SJCRH30 (cell line): ENCODE measurements around the gene AKNA. TPM values are rescaled to one million over a fixed set of nuclear protein-coding genes. Genes with fewer than 3 reads are reported as not detected.

Experiments
- DNase-seq, 2 experiments: peaks; one replicate each; pipeline ENCODE4 v3.0.0-alpha.2; 2015 to 2020
- H3K27ac ChIP-seq: fragments of 250-450 bp; sonication (Bioruptor Pico); 2 replicates; pipeline ENCODE4 v1.5.1; 2020; ENCODE audit warnings: mild to moderate bottlenecking, moderate library complexity
- H3K27me3 ChIP-seq: fragments of 250-450 bp; sonication (Bioruptor Pico); 2 replicates; pipeline ENCODE4 v1.5.1; 2020; ENCODE audit warnings: mild to moderate bottlenecking, moderate library complexity
- H3K36me3 ChIP-seq: fragments of 250-450 bp; sonication (Bioruptor Pico); 2 replicates; pipeline ENCODE4 v1.5.1; 2020; ENCODE audit warnings: mild to moderate bottlenecking, moderate library complexity
- H3K4me1 ChIP-seq: fragments of 250-450 bp; sonication (Bioruptor Pico); 2 replicates; pipeline ENCODE4 v1.5.1; 2020; ENCODE audit warnings: mild to moderate bottlenecking, moderate library complexity
- H3K4me3 ChIP-seq: fragments of 250-450 bp; sonication (Bioruptor Pico); 2 replicates; pipeline ENCODE4 v1.5.1; 2020; ENCODE audit warnings: mild to moderate bottlenecking, moderate library complexity
- H3K9me3 ChIP-seq: fragments of 250-450 bp; sonication (Bioruptor Pico); replicated peaks from 2 replicates; pipeline ENCODE4 v1.5.1; 2020; ENCODE audit warnings: mild to moderate bottlenecking, moderate library complexity
- total RNA-seq: library from RNA; depleted of rRNA; stranded (reverse); fragments of >200 nt; shearing (Covaris generic); gene quantifications from 2 replicates; pipeline ENCODE4 v1.2.3, GENCODE V29; 2014

AKNA gene
- total RNA-seq, 1 experiment from 2014 or later, result 3.1 TPM

- Histone ChIP-seq H3K27ac (no peak overlapping the region), H3K4me1 (peaks cover 9% of the 10 kb centered on the region; the same call in 1 of the 2 replicates), H3K36me3 (no peaks in the 10 kb centered on the region), H3K4me3 (no peak overlapping the region), H3K9me3 (no peaks in the 10 kb centered on the region), H3K27me3 (no peaks in the 10 kb centered on the region)
- no peak for DNase-seq
Measured at GRCh38 chr9:114408645-114409044, 20.9 kb upstream of the AKNA start.

- Histone ChIP-seq H3K27ac (no peak overlapping the region), H3K27me3 (no peaks in the 10 kb centered on the region), H3K4me1 (peaks cover 9% of the 10 kb centered on the region; the same call in 1 of the 2 replicates), H3K4me3 (no peak overlapping the region), H3K9me3 (no peaks in the 10 kb centered on the region), H3K36me3 (no peaks in the 10 kb centered on the region)
- no peak for DNase-seq
Measured at GRCh38 chr9:114407889-114408288, 20.1 kb upstream of the AKNA start.

GRCh38 chr9:114406441-114406840, 18.7 kb upstream of the AKNA start:
- Histone ChIP-seq H3K4me1 (peaks cover 9% of the 10 kb centered on the region; the same call in 1 of the 2 replicates), H3K36me3 (no peaks in the 10 kb centered on the region), H3K4me3 (no peak overlapping the region), H3K27ac (no peak overlapping the region), H3K27me3 (no peaks in the 10 kb centered on the region), H3K9me3 (no peaks in the 10 kb centered on the region)
- DNase-seq, result no peak

GRCh38 chr9:114405294-114406034, 17.7 kb upstream of the AKNA start:
- Histone ChIP-seq H3K27ac (no peak overlapping the region), H3K4me3 (no peak overlapping the region), H3K27me3 (no peaks in the 10 kb centered on the region), H3K36me3 (no peaks in the 10 kb centered on the region), H3K9me3 (no peaks in the 10 kb centered on the region), H3K4me1 (peaks cover 9% of the 10 kb centered on the region; the same call in 1 of the 2 replicates)
- peak; percentile 78 to 93 for DNase-seq

- Histone ChIP-seq H3K4me3 (no peak overlapping the region), H3K27me3 (no peaks in the 10 kb centered on the region), H3K9me3 (no peaks in the 10 kb centered on the region), H3K36me3 (no peaks in the 10 kb centered on the region), H3K4me1 (peaks cover 4% of the 10 kb centered on the region; the same call in 1 of the 2 replicates), H3K27ac (no peak overlapping the region)
- no peak for DNase-seq
Measured at GRCh38 chr9:114404531-114404930, 16.7 kb upstream of the AKNA start.

- no peak overlapping the region for H3K4me3 ChIP-seq
- H3K9me3 ChIP-seq, result no peaks in the 10 kb centered on the region
- no peaks in the 10 kb centered on the region for H3K36me3 ChIP-seq
Measured at GRCh38 chr9:114403153-114403756, 15.5 kb upstream of the AKNA start.

GRCh38 chr9:114401344-114401743, 13.6 kb upstream of the AKNA start:
- Histone ChIP-seq H3K9me3 (no peaks in the 10 kb centered on the region), H3K4me3 (no peak overlapping the region), H3K36me3 (no peaks in the 10 kb centered on the region), H3K4me1 (peaks cover 5% of the 10 kb centered on the region; the same call in 1 of the 2 replicates), H3K27ac (no peak overlapping the region), H3K27me3 (no peaks in the 10 kb centered on the region)
- no peak for DNase-seq

More at GRCh38 chr9:114403153-114403756, 15.5 kb upstream of the AKNA start:
- no peak for DNase-seq
- no peak overlapping the region for H3K27ac ChIP-seq
- H3K4me1 ChIP-seq, result no peaks in the 10 kb centered on the region
- no peaks in the 10 kb centered on the region for H3K27me3 ChIP-seq

- DNase-seq, result no peak
- H3K27ac ChIP-seq, result no peak overlapping the region
- no peaks in the 10 kb centered on the region for H3K27me3 ChIP-seq
- H3K36me3 ChIP-seq, result no peaks in the 10 kb centered on the region
- H3K4me3 ChIP-seq, result no peak overlapping the region
- H3K4me1 ChIP-seq, result peaks cover 5% of the 10 kb centered on the region; the same call in 1 of the 2 replicates
- no peaks in the 10 kb centered on the region for H3K9me3 ChIP-seq
Measured at GRCh38 chr9:114400772-114401171, 13.0 kb upstream of the AKNA start.

GRCh38 chr9:114400219-114400618, 12.4 kb upstream of the AKNA start:
- Histone ChIP-seq H3K36me3 (no peaks in the 10 kb centered on the region), H3K27ac (no peak overlapping the region), H3K9me3 (no peaks in the 10 kb centered on the region), H3K27me3 (no peaks in the 10 kb centered on the region), H3K4me1 (peaks cover 5% of the 10 kb centered on the region; the same call in 1 of the 2 replicates), H3K4me3 (no peak overlapping the region)
- no peak for DNase-seq

GRCh38 chr9:114399381-114399780, 11.6 kb upstream of the AKNA start:
- peaks cover 5% of the 10 kb centered on the region; the same call in 1 of the 2 replicates for H3K4me1 ChIP-seq
- no peak overlapping the region for H3K4me3 ChIP-seq

GRCh38 chr9:114397848-114398605, 10.2 kb upstream of the AKNA start:
- peak overlapping the region; percentile 60 for H3K4me3 ChIP-seq
- H3K9me3 ChIP-seq, result no peaks in the 10 kb centered on the region
- H3K27ac ChIP-seq, result no peak overlapping the region
- H3K27me3 ChIP-seq, result no peaks in the 10 kb centered on the region
- no peaks in the 10 kb centered on the region for H3K36me3 ChIP-seq
- DNase-seq, result peak; percentile 96 to 97
- peaks cover 5% of the 10 kb centered on the region; the same call in 1 of the 2 replicates for H3K4me1 ChIP-seq

More at GRCh38 chr9:114399381-114399780, 11.6 kb upstream of the AKNA start:
- no peak for DNase-seq
- Histone ChIP-seq H3K27ac (no peak overlapping the region), H3K27me3 (no peaks in the 10 kb centered on the region), H3K9me3 (no peaks in the 10 kb centered on the region), H3K36me3 (no peaks in the 10 kb centered on the region)

- DNase-seq, result no peak
- Histone ChIP-seq H3K4me1 (peaks cover 5% of the 10 kb centered on the region; the same call in 1 of the 2 replicates), H3K36me3 (no peaks in the 10 kb centered on the region), H3K27ac (no peak overlapping the region), H3K27me3 (no peaks in the 10 kb centered on the region), H3K4me3 (peak overlapping the region; percentile 60), H3K9me3 (no peaks in the 10 kb centered on the region)
Measured at GRCh38 chr9:114397219-114397847, 9.6 kb upstream of the AKNA start.

GRCh38 chr9:114396558-114397218, 8.9 kb upstream of the AKNA start:
- Histone ChIP-seq H3K27ac (no peak overlapping the region), H3K27me3 (no peaks in the 10 kb centered on the region), H3K4me3 (no peak overlapping the region), H3K9me3 (no peaks in the 10 kb centered on the region), H3K36me3 (no peaks in the 10 kb centered on the region), H3K4me1 (peaks cover 5% of the 10 kb centered on the region; the same call in 1 of the 2 replicates)
- peak in 1 of 2 experiments; percentile 41 for DNase-seq

GRCh38 chr9:114395768-114396167, 8.0 kb upstream of the AKNA start:
- Histone ChIP-seq H3K36me3 (no peaks in the 10 kb centered on the region), H3K4me3 (no peak overlapping the region), H3K4me1 (peaks cover 5% of the 10 kb centered on the region; the same call in 1 of the 2 replicates), H3K9me3 (no peaks in the 10 kb centered on the region), H3K27ac (no peak overlapping the region), H3K27me3 (no peaks in the 10 kb centered on the region)
- DNase-seq, result no peak
